WI38 (cell line): ENCODE results near the gene RIMBP3C.
"Not testable (repeated sequence)": the region's sequence is repeated elsewhere in the genome, so short reads cannot be mapped to it uniquely, and the experiment has no call there.

ENCODE experiments used
- H3K4me3 ChIP-seq: 2 replicates; pipeline ENCODE4 v1.5.1; 2011; ENCODE audit warnings: low read depth, mild to moderate bottlenecking, control low read depth, low read length

The RIMBP3C gene

GRCh38 chr22:21531525-21531924 is 19.7 kb downstream of the RIMBP3C start:
- H3K4me3 ChIP-seq: not testable (repeated sequence)

GRCh38 chr22:21526705-21527500 is 24.4 kb downstream of the RIMBP3C start:
- H3K4me3 ChIP-seq: not testable (repeated sequence)

GRCh38 chr22:21516970-21517764 is 34.1 kb downstream of the RIMBP3C start:
- not testable (repeated sequence) for H3K4me3 ChIP-seq

- H3K4me3 ChIP-seq: not testable (repeated sequence)
These were observed 34.7 kb downstream of the RIMBP3C start for GRCh38 chr22:21516522-21516921.

GRCh38 chr22:21515234-21515633 is 36.0 kb downstream of the RIMBP3C start:
- not testable (repeated sequence) for H3K4me3 ChIP-seq

- not testable (repeated sequence) for H3K4me3 ChIP-seq
These were observed 37.1 kb downstream of the RIMBP3C start for GRCh38 chr22:21514117-21514516.

- H3K4me3 ChIP-seq: not testable (repeated sequence)
These were observed 39.2 kb downstream of the RIMBP3C start for GRCh38 chr22:21512022-21512421.

GRCh38 chr22:21510397-21510796 is 40.9 kb downstream of the RIMBP3C start:
- not testable (repeated sequence) for H3K4me3 ChIP-seq

- H3K4me3 ChIP-seq: not testable (repeated sequence)
These were observed 51.4 kb downstream of the RIMBP3C start for GRCh38 chr22:21499623-21500506.

- not testable (repeated sequence) for H3K4me3 ChIP-seq
These were observed 52.8 kb downstream of the RIMBP3C start for GRCh38 chr22:21498489-21498888.

- H3K4me3 ChIP-seq: not testable (repeated sequence)
These were observed 53.3 kb downstream of the RIMBP3C start for GRCh38 chr22:21497984-21498383.
